ENCODE results near the gene DIRAS2. TPM values are rescaled to one million over a fixed set of nuclear protein-coding genes. Genes with fewer than 3 reads are reported as not detected.

Gene DIRAS2
- total RNA-seq, 2 experiments from 2014 or later = not detected

DNA sequence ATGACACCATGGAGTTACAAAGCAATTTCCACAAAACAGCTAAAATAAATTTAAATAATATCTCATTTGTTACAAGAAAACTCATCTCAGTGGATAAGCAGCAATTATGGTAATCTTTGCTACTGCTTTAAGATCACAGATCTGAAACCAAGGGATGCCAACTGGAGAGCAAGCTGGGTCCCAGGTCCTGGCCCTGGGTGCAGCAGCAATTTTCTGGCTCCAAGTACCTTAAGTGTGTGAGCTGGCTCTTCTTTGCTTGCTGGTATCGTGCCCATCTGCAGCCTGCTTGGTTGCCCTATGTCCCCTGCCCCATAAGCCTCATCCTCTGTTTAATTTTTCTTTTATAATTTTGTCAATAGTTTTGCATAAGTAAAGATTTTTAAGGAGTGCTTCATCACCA, 41.5 kb upstream of the DIRAS2 start:
- no peaks in the 10 kb centered on the region for H3K36me3 ChIP-seq (ENCODE audit: insufficient read depth, low read length)
- H3K27ac ChIP-seq (ENCODE audit: low read depth, low read length, poor library complexity, severe bottlenecking) = no peak overlapping the region
- H3K4me1 ChIP-seq (ENCODE audit: insufficient read depth, low read length, poor library complexity, severe bottlenecking) = no peaks in the 10 kb centered on the region
- DNase-seq (ENCODE audit: low spot score) = no peak
- H2AFZ ChIP-seq (ENCODE audit: low read length) = no peak overlapping the region
- no peaks in the 10 kb centered on the region for H4K20me1 ChIP-seq (ENCODE audit: insufficient read depth, low read length)
- no TSS peak for BruUV-seq (replicated peaks)
- no peaks in the 10 kb centered on the region for H3K9me2 ChIP-seq (ENCODE audit: insufficient read depth, low read length)
- H3K4me3 ChIP-seq (ENCODE audit: low read depth, low read length, poor library complexity, severe bottlenecking) = no peak overlapping the region
- no peak overlapping the region for H3K4me2 ChIP-seq (ENCODE audit: low read length)
- no peaks in the 10 kb centered on the region for H3K79me2 ChIP-seq (ENCODE audit: insufficient read depth, low read depth, low read length)
- TF ChIP-seq, protein P1, sequence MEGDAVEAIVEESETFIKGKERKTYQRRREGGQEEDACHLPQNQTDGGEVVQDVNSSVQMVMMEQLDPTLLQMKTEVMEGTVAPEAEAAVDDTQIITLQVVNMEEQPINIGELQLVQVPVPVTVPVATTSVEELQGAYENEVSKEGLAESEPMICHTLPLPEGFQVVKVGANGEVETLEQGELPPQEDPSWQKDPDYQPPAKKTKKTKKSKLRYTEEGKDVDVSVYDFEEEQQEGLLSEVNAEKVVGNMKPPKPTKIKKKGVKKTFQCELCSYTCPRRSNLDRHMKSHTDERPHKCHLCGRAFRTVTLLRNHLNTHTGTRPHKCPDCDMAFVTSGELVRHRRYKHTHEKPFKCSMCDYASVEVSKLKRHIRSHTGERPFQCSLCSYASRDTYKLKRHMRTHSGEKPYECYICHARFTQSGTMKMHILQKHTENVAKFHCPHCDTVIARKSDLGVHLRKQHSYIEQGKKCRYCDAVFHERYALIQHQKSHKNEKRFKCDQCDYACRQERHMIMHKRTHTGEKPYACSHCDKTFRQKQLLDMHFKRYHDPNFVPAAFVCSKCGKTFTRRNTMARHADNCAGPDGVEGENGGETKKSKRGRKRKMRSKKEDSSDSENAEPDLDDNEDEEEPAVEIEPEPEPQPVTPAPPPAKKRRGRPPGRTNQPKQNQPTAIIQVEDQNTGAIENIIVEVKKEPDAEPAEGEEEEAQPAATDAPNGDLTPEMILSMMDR (conservative IDR thresholded peaks at IDR 0.05; ENCODE audit: low read length) = no peak
- TF ChIP-seq EZH2phosphoT487 (IDR thresholded peaks at IDR 0.05; ENCODE audit: borderline replicate concordance, low read depth, low read length) = no peak
- CTCF ChIA-PET (ENCODE audit: unreplicated experiment) = no interaction called here
- POLR2A ChIA-PET = interaction anchor here (0.8 kb wide), 1 partner anchor 26 kb away, joined by 3 read pairs; no protein-coding TSS in a partner anchor
- intact Hi-C loops (cut with micrococcal nuclease; ENCODE audit: unreplicated experiment) = no loop called here
- no peaks in the 10 kb centered on the region for H3K9me3 ChIP-seq (ENCODE audit: low read length)

DNA sequence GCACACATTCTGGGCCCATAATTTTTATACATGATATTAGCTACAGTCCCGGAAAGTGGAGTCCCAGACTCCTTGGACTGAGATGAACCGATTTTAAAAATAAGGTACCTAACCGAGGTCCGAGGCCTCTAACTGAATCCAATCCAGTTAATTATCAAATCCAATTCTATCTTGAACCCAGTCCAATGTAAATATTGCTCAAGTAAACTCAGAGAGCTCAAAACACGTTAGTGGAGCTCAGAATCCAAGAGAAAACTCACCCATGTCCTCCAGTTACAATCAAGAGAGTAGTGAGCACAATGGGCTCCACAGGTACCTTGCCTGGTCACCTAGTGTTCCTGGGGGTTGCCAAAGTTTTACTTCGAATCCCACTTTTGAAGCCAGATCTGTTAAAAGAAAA, 37.9 kb upstream of the DIRAS2 start:
- TF ChIP-seq, protein P1 (conservative IDR thresholded peaks at IDR 0.05; ENCODE audit: low read length) = no peak
- TF ChIP-seq EZH2phosphoT487 (IDR thresholded peaks at IDR 0.05; ENCODE audit: borderline replicate concordance, low read depth, low read length) = no peak
- no peaks in the 10 kb centered on the region for H3K9me2 ChIP-seq (ENCODE audit: insufficient read depth, low read length)
- no peaks in the 10 kb centered on the region for H3K79me2 ChIP-seq (ENCODE audit: insufficient read depth, low read depth, low read length)
- no peak overlapping the region for H3K4me3 ChIP-seq (ENCODE audit: low read depth, low read length, poor library complexity, severe bottlenecking)
- DNase-seq (ENCODE audit: low spot score) = no peak
- H3K27ac ChIP-seq (ENCODE audit: low read depth, low read length, poor library complexity, severe bottlenecking) = no peak overlapping the region
- POLR2A ChIA-PET = interaction anchor here (0.7 to 1.0 kb wide), 2 partner anchors 27 to 523 kb away, joined by 4 to 8 read pairs; no protein-coding TSS in a partner anchor
- no peaks in the 10 kb centered on the region for H4K20me1 ChIP-seq (ENCODE audit: insufficient read depth, low read length)
- H2AFZ ChIP-seq (ENCODE audit: low read length) = no peak overlapping the region
- H3K9me3 ChIP-seq (ENCODE audit: low read length) = no peaks in the 10 kb centered on the region
- intact Hi-C loops (cut with micrococcal nuclease; ENCODE audit: unreplicated experiment) = no loop called here
- no peaks in the 10 kb centered on the region for H3K36me3 ChIP-seq (ENCODE audit: insufficient read depth, low read length)
- H3K4me1 ChIP-seq (ENCODE audit: insufficient read depth, low read length, poor library complexity, severe bottlenecking) = no peaks in the 10 kb centered on the region
- CTCF ChIA-PET (ENCODE audit: unreplicated experiment) = no interaction called here
- no peak overlapping the region for H3K4me2 ChIP-seq (ENCODE audit: low read length)
- no TSS peak for BruUV-seq (replicated peaks)

DNA sequence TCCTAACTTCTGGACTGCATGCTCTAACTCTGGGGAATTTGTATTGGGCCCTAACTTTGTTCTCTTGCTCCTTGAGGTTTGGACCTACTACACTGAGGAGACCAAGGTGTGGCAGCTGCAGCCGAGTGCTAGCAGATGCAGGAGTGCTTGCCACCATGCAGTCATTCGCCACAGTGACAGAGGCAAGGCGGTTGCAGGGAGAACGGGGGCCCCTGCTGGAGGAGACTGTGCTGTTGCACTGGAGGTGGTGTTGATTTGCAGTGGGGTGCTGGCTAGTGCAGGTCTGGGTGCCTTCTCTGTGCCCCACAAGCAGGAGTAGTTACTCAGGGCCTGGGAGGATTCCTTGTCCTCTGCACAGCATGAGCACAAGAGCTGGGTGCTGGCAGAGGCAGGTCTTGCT, 22.4 kb upstream of the DIRAS2 start:
- no peaks in the 10 kb centered on the region for H3K36me3 ChIP-seq (ENCODE audit: insufficient read depth, low read length)
- no peaks in the 10 kb centered on the region; the same call in 1 of the 2 replicates for H3K9me2 ChIP-seq (ENCODE audit: insufficient read depth, low read length)
- H3K79me2 ChIP-seq (ENCODE audit: insufficient read depth, low read depth, low read length) = no peaks in the 10 kb centered on the region
- intact Hi-C loops (cut with micrococcal nuclease; ENCODE audit: unreplicated experiment) = no loop called here
- ChIA-PET CTCF (ENCODE audit: unreplicated experiment) (no interaction called here), POLR2A (no interaction called here)
- DNase-seq (ENCODE audit: low spot score) = no peak
- H3K4me3 ChIP-seq (ENCODE audit: low read depth, low read length, poor library complexity, severe bottlenecking) = no peak overlapping the region
- H2AFZ ChIP-seq (ENCODE audit: low read length) = no peak overlapping the region
- TF ChIP-seq, protein P1 (conservative IDR thresholded peaks at IDR 0.05; ENCODE audit: low read length) = peak; percentile 25; the same call in 1 of the 2 replicates
- TF ChIP-seq EZH2phosphoT487 (IDR thresholded peaks at IDR 0.05; ENCODE audit: borderline replicate concordance, low read depth, low read length) = no peak
- H3K4me1 ChIP-seq (ENCODE audit: insufficient read depth, low read length, poor library complexity, severe bottlenecking) = no peaks in the 10 kb centered on the region
- no peaks in the 10 kb centered on the region for H4K20me1 ChIP-seq (ENCODE audit: insufficient read depth, low read length)
- no peak overlapping the region for H3K27ac ChIP-seq (ENCODE audit: low read depth, low read length, poor library complexity, severe bottlenecking)
- no peaks in the 10 kb centered on the region for H3K9me3 ChIP-seq (ENCODE audit: low read length)
- H3K4me2 ChIP-seq (ENCODE audit: low read length) = no peak overlapping the region
- no TSS peak for BruUV-seq (replicated peaks)

Data from OCI-LY7 (cell line).